Stimulated activated naive CD8-positive, alpha-beta T cell treated with anti-CD3 and anti-CD28 coated beads, Interleukin-15, amount 100 ng/mL, for 72 hours (primary cell): ENCODE measurements around the gene SLC25A14.

Experiments used
- ATAC-seq: fragments of 150-1000 bp; cut with Tn5 transposase; 2 replicates; pipeline ENCODE4 v1.10.0; 2021; ENCODE audit warnings: mild to moderate bottlenecking, moderate library complexity
- DNase-seq, 2 donors: peaks; one replicate each; pipeline ENCODE4 v3.0.0; 2021 to 2022
- H3K27ac Mint-ChIP-seq, 2 donors: one replicate each; pipeline ENCODE4 v1.8.0; 2022; ENCODE audit warnings: mild to moderate bottlenecking in 2 of 2, mixed read lengths in 2 of 2, moderate library complexity in 2 of 2
- H3K27me3 Mint-ChIP-seq: one replicate; pipeline ENCODE4 v1.8.0; 2022; ENCODE audit warnings: mixed read lengths
- H3K4me1 Mint-ChIP-seq: one replicate; pipeline ENCODE4 v1.8.0; 2022; ENCODE audit warnings: mild to moderate bottlenecking, mixed read lengths
- H3K4me3 Mint-ChIP-seq, 2 donors: one replicate each; pipeline ENCODE4 v1.8.0; 2022; ENCODE audit warnings: mild to moderate bottlenecking in 2 of 2, mixed read lengths in 2 of 2, moderate library complexity in 1 of 2
- H3K9me3 Mint-ChIP-seq, 2 donors: one replicate each; pipeline ENCODE4 v1.8.0; 2022; ENCODE audit warnings: mixed read lengths in 2 of 2

The SLC25A14 gene

GRCh38 chrX:130414800-130415199, 75.1 kb downstream of the SLC25A14 start:
- Mint-ChIP-seq H3K27ac (no peak overlapping the region), H3K9me3 (no peaks in the 10 kb centered on the region), H3K27me3 (no peaks in the 10 kb centered on the region), H3K4me3 (no peak overlapping the region), H3K4me1 (no peaks in the 10 kb centered on the region)
- ATAC-seq (no peak), DNase-seq (no peak)

- Mint-ChIP-seq H3K9me3 (no peaks in the 10 kb centered on the region), H3K27ac (no peak overlapping the region), H3K4me1 (no peaks in the 10 kb centered on the region), H3K4me3 (no peak overlapping the region), H3K27me3 (no peaks in the 10 kb centered on the region)
- ATAC-seq (peak; percentile 66), DNase-seq (no peak)
Measured at GRCh38 chrX:130415201-130415600, 75.5 kb downstream of the SLC25A14 start.

GRCh38 chrX:130416785-130417184, 77.1 kb downstream of the SLC25A14 start:
- Mint-ChIP-seq H3K27me3 (no peaks in the 10 kb centered on the region), H3K9me3 (no peaks in the 10 kb centered on the region), H3K4me1 (no peaks in the 10 kb centered on the region), H3K27ac (peak overlapping the region in 1 of 2 donors; percentile 42), H3K4me3 (no peak overlapping the region)
- DNase-seq (no peak), ATAC-seq (no peak)

- H3K4me3 Mint-ChIP-seq = no peak overlapping the region
- H3K27me3 Mint-ChIP-seq = no peaks in the 10 kb centered on the region
- no peak overlapping the region for H3K27ac Mint-ChIP-seq
- ATAC-seq (no peak), DNase-seq (no peak)
- no peaks in the 10 kb centered on the region for H3K9me3 Mint-ChIP-seq
- H3K4me1 Mint-ChIP-seq = no peaks in the 10 kb centered on the region
Measured at GRCh38 chrX:130418066-130418465, 78.3 kb downstream of the SLC25A14 start.

- Mint-ChIP-seq H3K9me3 (no peaks in the 10 kb centered on the region), H3K27me3 (no peaks in the 10 kb centered on the region), H3K4me3 (no peak overlapping the region), H3K27ac (no peak overlapping the region), H3K4me1 (no peaks in the 10 kb centered on the region)
- no peak for ATAC-seq
- no peak for DNase-seq
Measured at GRCh38 chrX:130418740-130419139, 79.0 kb downstream of the SLC25A14 start.

GRCh38 chrX:130419263-130419662, 79.5 kb downstream of the SLC25A14 start:
- ATAC-seq = no peak
- no peak overlapping the region for H3K27ac Mint-ChIP-seq
- H3K4me1 Mint-ChIP-seq = no peaks in the 10 kb centered on the region
- H3K9me3 Mint-ChIP-seq = no peaks in the 10 kb centered on the region
- no peaks in the 10 kb centered on the region for H3K27me3 Mint-ChIP-seq
- no peak for DNase-seq
- H3K4me3 Mint-ChIP-seq = no peak overlapping the region
